PC-9 (cell line): ENCODE results near the gene ARHGAP45.

Source experiments
- CTCF ChIP-seq: fragments of 200-600 bp; sonication (generic); conservative IDR thresholded peaks from 2 replicates; pipeline ENCODE4 v1.6.1; 2017; ENCODE audit warnings: mixed run types, antibody characterized with exemption, mild to moderate bottlenecking, moderate library complexity
- EZH2 ChIP-seq: fragments of 200-600 bp; sonication (generic); IDR thresholded peaks from 2 replicates; pipeline ENCODE4 v1.8.0; 2017; ENCODE audit warnings: antibody characterized with exemption, low read depth

- TF ChIP-seq CTCF = no peak
- TF ChIP-seq EZH2 = no peak
Observed at GRCh38 chr19:1063909-1064660, 2.9 kb upstream of the ARHGAP45 start.
